Testis (tissue), 3 donors: ENCODE measurements around the gene SENP1. TPM values are rescaled to one million over a fixed set of nuclear protein-coding genes. Genes with fewer than 3 reads are reported as not detected.

Source experiments
- DNase-seq: peaks from one replicate; pipeline ENCODE4 v3.0.0-alpha.2; 2019
- H3K27ac ChIP-seq, 2 donors: fragments of 200-600 bp; sonication (generic); one replicate each; pipeline ENCODE4 v1.5.1; 2019
- H3K27me3 ChIP-seq: fragments of 200-600 bp; sonication (generic); one replicate; pipeline ENCODE4 v1.5.1; 2019
- H3K36me3 ChIP-seq: fragments of 200-600 bp; sonication (generic); one replicate; pipeline ENCODE4 v1.5.1; 2017; ENCODE audit warnings: low read depth; ENCODE audit errors: missing control alignments
- H3K4me1 ChIP-seq: fragments of 200-600 bp; sonication (generic); one replicate; pipeline ENCODE4 v1.5.1; 2019
- H3K4me3 ChIP-seq, 2 donors: fragments of 200-600 bp; sonication (generic); one replicate each; pipeline ENCODE4 v1.5.1; 2017 to 2019
- H3K9me3 ChIP-seq: fragments of 200-600 bp; sonication (generic); one replicate; pipeline ENCODE4 v1.5.1; 2017
- CTCF ChIP-seq, 3 experiments: fragments of 450-650 bp in 2 of 3; fragments of 200-600 bp in 1 of 3; sonication (generic) in 1 of 3; IDR thresholded peaks; one replicate each; pipeline ENCODE4 v1.5.1; 2016 to 2019; ENCODE audit warnings: antibody characterized with exemption in 3 of 3, mild to moderate bottlenecking in 2 of 3, moderate library complexity in 1 of 3
- POLR2A ChIP-seq: fragments of 450-650 bp; IDR thresholded peaks from one replicate; pipeline ENCODE4 v1.6.1; 2017; ENCODE audit warnings: antibody characterized with exemption, mild to moderate bottlenecking, moderate library complexity
- WGBS, 2 donors: methylation state at CpG; one replicate each; pipeline ENCODE4 v1.1.5; 2018; 5-methylcytosine and 5-hydroxymethylcytosine counted together
- intact Hi-C: fragments of 100-400 bp; cut with DNase I; formaldehyde crosslinking; loops from one replicate; pipeline ENCODE4 v1.15.1; 2023; ENCODE audit warnings: low total_unique reads
- polyA plus RNA-seq: library from polyadenylated mRNA; stranded (reverse); fragments of 350-450 nt; fragmentation: Illumina TruSeq; extraction: RNeasy Lipid Tissue Mini Kit (QIAGEN cat#74804); gene quantifications from one replicate; pipeline ENCODE4 v1.2.3, GENCODE V29; 2014; ENCODE audit warnings: low read depth, low replicate concordance; ENCODE audit not compliant: insufficient read depth
- total RNA-seq, 2 donors: library from RNA; depleted of rRNA; stranded (reverse); fragments of >200 nt; gene quantifications; one replicate each; pipeline ENCODE4 v1.2.3, GENCODE V29; 2016

Gene SENP1
- total and polyA plus RNA-seq, 3 donors from 2014 or later = 84.2 to 148 (median 105) TPM

- Histone ChIP-seq H3K4me3 (no peak overlapping the region), H3K36me3 (no peaks in the 10 kb centered on the region), H3K4me1 (no peaks in the 10 kb centered on the region), H3K27ac (no peak overlapping the region), H3K27me3 (no peaks in the 10 kb centered on the region), H3K9me3 (no peaks in the 10 kb centered on the region)
- no peak for DNase-seq
- TF ChIP-seq POLR2A = no peak
- TF ChIP-seq CTCF (IDR thresholded peaks at IDR 0.05) = no peak
- intact Hi-C loops = no loop called here
- 86 to 92% methylated on average over 6 to 7 of the region's 7 CpGs for WGBS, 2 donors
Measured at GRCh38 chr12:48142818-48143674, 37.2 kb upstream of the SENP1 start.

GRCh38 chr12:48135027-48135426 lies 29.1 kb upstream of the SENP1 start:
- no peaks in the 10 kb centered on the region for H3K9me3 ChIP-seq
- no peak for TF ChIP-seq CTCF (IDR thresholded peaks at IDR 0.05)
- no peak for TF ChIP-seq POLR2A
- H3K27me3 ChIP-seq = no peaks in the 10 kb centered on the region
- intact Hi-C loops = no loop called here
- no peak overlapping the region for H3K4me3 ChIP-seq
- 93 to 96% methylated on average over 4 to 5 of the region's 5 CpGs for WGBS, 2 donors
- H3K27ac ChIP-seq = no peak overlapping the region
- no peaks in the 10 kb centered on the region for H3K4me1 ChIP-seq
- no peak for DNase-seq
- no peaks in the 10 kb centered on the region for H3K36me3 ChIP-seq

- H3K27me3 ChIP-seq = no peaks in the 10 kb centered on the region
- intact Hi-C loops = no loop called here
- no peak overlapping the region for H3K27ac ChIP-seq
- WGBS, 2 donors = 90 to 95% methylated on average over 9 to 14 of the region's 14 CpGs
- DNase-seq = no peak
- H3K4me1 ChIP-seq = no peaks in the 10 kb centered on the region
- TF ChIP-seq CTCF (IDR thresholded peaks at IDR 0.05) (no peak), POLR2A (no peak)
- no peaks in the 10 kb centered on the region for H3K36me3 ChIP-seq
- no peak overlapping the region for H3K4me3 ChIP-seq
- no peaks in the 10 kb centered on the region for H3K9me3 ChIP-seq
Measured at GRCh38 chr12:48132826-48133225, 26.9 kb upstream of the SENP1 start.

- intact Hi-C loops = no loop called here
- 98 to 100% methylated on average over 2 of the region's 2 CpGs for WGBS, 2 donors
- Histone ChIP-seq H3K27ac (no peak overlapping the region), H3K9me3 (no peaks in the 10 kb centered on the region), H3K4me1 (no peaks in the 10 kb centered on the region), H3K27me3 (no peaks in the 10 kb centered on the region), H3K36me3 (no peaks in the 10 kb centered on the region), H3K4me3 (no peak overlapping the region)
- no peak for DNase-seq
- TF ChIP-seq CTCF (IDR thresholded peaks at IDR 0.05) (no peak), POLR2A (no peak)
Measured at GRCh38 chr12:48131517-48131916, 25.6 kb upstream of the SENP1 start.

- H3K36me3 ChIP-seq = no peaks in the 10 kb centered on the region
- no peaks in the 10 kb centered on the region for H3K4me1 ChIP-seq
- no peaks in the 10 kb centered on the region for H3K27me3 ChIP-seq
- DNase-seq = no peak
- H3K4me3 ChIP-seq = no peak overlapping the region
- TF ChIP-seq CTCF (IDR thresholded peaks at IDR 0.05) = no peak
- no peak for TF ChIP-seq POLR2A
- H3K9me3 ChIP-seq = no peaks in the 10 kb centered on the region
- intact Hi-C loops = no loop called here
- 91 to 100% methylated on average over 1 of the region's 1 CpG for whole genome bisulfite sequencing, 2 donors
- H3K27ac ChIP-seq = no peak overlapping the region
Measured at GRCh38 chr12:48129376-48129775, 23.5 kb upstream of the SENP1 start.
